HEK293 (cell line): Measurements from ENCODE around the gene ATXN2.

Source experiments
- CTCF ChIA-PET: fragments of 350-600 bp; formaldehyde crosslinking; extraction: SDS; loops from one replicate; lab custom pipeline; 2021; ENCODE audit warnings: antibody characterized with exemption; lab: Yijun Ruan, JAX
- POLR2A ChIA-PET: fragments of 300-600 bp; formaldehyde crosslinking; extraction: SDS; loops from one replicate; lab custom pipeline; 2020; ENCODE audit warnings: antibody characterized with exemption, inconsistent platforms; lab: Yijun Ruan, JAX
- H3K27ac ChIP-seq: fragments of 200-500 bp; sonication (Bioruptor generic); 2 replicates; pipeline ENCODE4 v1.5.1; 2014; ENCODE audit warnings: low read depth, low read length, control low read depth, inconsistent platforms; ENCODE audit errors: extremely low read depth
- H3K36me3 ChIP-seq, 2 experiments: fragments of 200-500 bp in 1 of 2; sonication (Bioruptor generic) in 1 of 2; 1 replicate in 1 of 2; 2 replicates in 1 of 2; pipeline ENCODE4 v1.5.1; 2014 to 2017; ENCODE audit warnings: inconsistent platforms in 2 of 2, low read length in 2 of 2; ENCODE audit not compliant: control insufficient read depth in 2 of 2, insufficient read depth in 1 of 2
- H3K4me1 ChIP-seq: fragments of 200-500 bp; sonication (Bioruptor generic); 2 replicates; pipeline ENCODE4 v1.5.1; 2014; ENCODE audit warnings: mild to moderate bottlenecking, low read length, inconsistent platforms; ENCODE audit not compliant: control insufficient read depth, insufficient read depth
- H3K4me3 ChIP-seq: 2 replicates; pipeline ENCODE4 v1.5.1; 2011; ENCODE audit warnings: low read depth, mild to moderate bottlenecking, control low read depth, low read length, moderate library complexity
- H3K9me3 ChIP-seq: fragments of 200-500 bp; sonication (Bioruptor generic); 2 replicates; pipeline ENCODE4 v1.5.1; 2014; ENCODE audit warnings: low read depth, low read length, inconsistent platforms; ENCODE audit not compliant: control insufficient read depth, insufficient read depth
- EGR2 ChIP-seq: fragments of 450-650 bp; formaldehyde crosslinking; IDR thresholded peaks from 2 replicates; pipeline ENCODE4 v1.5.1; 2016; ENCODE audit warnings: low read depth, missing biosample characterization, missing genetic modification characterization
- GLI4 ChIP-seq: fragments of 450-650 bp; formaldehyde crosslinking; IDR thresholded peaks from 2 replicates; pipeline ENCODE4 v1.5.1; 2016; ENCODE audit warnings: missing biosample characterization, missing genetic modification characterization
- KLF8 ChIP-seq: fragments of 450-650 bp; formaldehyde crosslinking; IDR thresholded peaks from 2 replicates; pipeline ENCODE4 v1.5.1; 2016; ENCODE audit warnings: missing biosample characterization, missing genetic modification characterization
- ZBTB17 ChIP-seq: fragments of 450-650 bp; formaldehyde crosslinking; IDR thresholded peaks from 2 replicates; pipeline ENCODE4 v1.5.1; 2016; ENCODE audit warnings: missing biosample characterization, missing genetic modification characterization
- ZFHX2 ChIP-seq: fragments of 450-650 bp; formaldehyde crosslinking; conservative IDR thresholded peaks from 2 replicates; pipeline ENCODE4 v1.5.1; 2016; ENCODE audit warnings: missing biosample characterization, missing genetic modification characterization
- ZFP41 ChIP-seq: fragments of 450-650 bp; formaldehyde crosslinking; IDR thresholded peaks from 2 replicates; pipeline ENCODE4 v1.5.1; 2016; ENCODE audit warnings: missing biosample characterization, missing genetic modification characterization, borderline replicate concordance
- ZNF16 ChIP-seq: fragments of 450-650 bp; formaldehyde crosslinking; IDR thresholded peaks from 2 replicates; pipeline ENCODE4 v1.5.1; 2016; ENCODE audit warnings: low read depth, missing biosample characterization, missing genetic modification characterization
- ZNF311 ChIP-seq: fragments of 450-650 bp; formaldehyde crosslinking; IDR thresholded peaks from 2 replicates; pipeline ENCODE4 v1.5.1; 2017; ENCODE audit warnings: missing biosample characterization, missing genetic modification characterization, borderline replicate concordance
- ZNF341 ChIP-seq: fragments of 450-650 bp; formaldehyde crosslinking; IDR thresholded peaks from 2 replicates; pipeline ENCODE4; 2016; ENCODE audit warnings: low read depth, missing biosample characterization, missing genetic modification characterization
- ZNF530 ChIP-seq: fragments of 450-650 bp; formaldehyde crosslinking; IDR thresholded peaks from 2 replicates; pipeline ENCODE4 v1.5.1; 2016; ENCODE audit warnings: low read depth, missing biosample characterization, missing genetic modification characterization
- ZNF571 ChIP-seq: fragments of 450-650 bp; formaldehyde crosslinking; IDR thresholded peaks from 2 replicates; pipeline ENCODE4 v1.5.0; 2017; ENCODE audit warnings: missing biosample characterization, missing genetic modification characterization
- ZNF626 ChIP-seq: fragments of 450-650 bp; sonication (Bioruptor Pico); formaldehyde crosslinking; IDR thresholded peaks from 2 replicates; pipeline ENCODE4 v1.5.1; 2018; ENCODE audit warnings: missing biosample characterization, missing genetic modification characterization, inconsistent platforms
- ZNF654 ChIP-seq: fragments of 450-650 bp; formaldehyde crosslinking; IDR thresholded peaks from 2 replicates; pipeline ENCODE4 v1.5.1; 2016; ENCODE audit warnings: low read depth, missing biosample characterization, missing genetic modification characterization
- ZNF768 ChIP-seq: fragments of 450-650 bp; formaldehyde crosslinking; IDR thresholded peaks from 2 replicates; pipeline ENCODE4 v1.5.1; 2018; ENCODE audit warnings: missing biosample characterization, mild to moderate bottlenecking, missing genetic modification characterization
- ZNF792 ChIP-seq: fragments of 450-650 bp; formaldehyde crosslinking; IDR thresholded peaks from 2 replicates; pipeline ENCODE4 v1.5.1; 2016; ENCODE audit warnings: missing biosample characterization, missing genetic modification characterization
- TF ChIP-seq, protein P1 (sequence below): fragments of 450-650 bp; formaldehyde crosslinking; IDR thresholded peaks from 2 replicates; pipeline ENCODE4 v1.5.1; 2016; ENCODE audit warnings: missing biosample characterization, missing genetic modification characterization
- TF ChIP-seq, protein P2 (sequence below): fragments of 450-650 bp; formaldehyde crosslinking; IDR thresholded peaks from 2 replicates; pipeline ENCODE4 v1.5.1; 2017; ENCODE audit warnings: missing biosample characterization, mild to moderate bottlenecking, missing genetic modification characterization, moderate library complexity

ATXN2 gene

DNA sequence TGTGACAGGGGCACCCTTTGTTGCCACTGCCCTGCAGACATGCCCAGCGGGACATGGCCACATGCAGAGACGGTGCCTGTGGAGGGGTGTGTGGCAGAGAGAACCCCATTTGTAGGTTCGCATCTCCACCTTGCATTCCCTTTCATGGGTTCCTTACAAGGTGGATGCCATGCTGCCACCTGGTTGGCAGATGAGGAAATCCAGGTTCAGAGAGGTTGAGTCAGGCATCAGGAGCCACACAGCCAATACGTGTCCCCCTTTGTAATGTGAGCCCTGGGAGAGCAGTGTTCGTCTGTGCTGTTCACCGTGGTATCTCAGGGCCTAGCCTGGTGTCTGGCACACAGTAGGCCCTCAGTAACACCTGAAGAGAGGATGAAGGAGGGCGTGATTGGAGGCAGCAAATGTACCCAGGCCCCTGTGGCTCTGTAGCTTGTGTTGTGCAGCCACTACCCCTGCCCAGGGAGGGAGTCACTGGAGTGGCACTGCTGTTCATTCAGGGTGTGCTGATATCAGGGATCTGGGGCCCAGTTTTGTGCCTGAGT lies 184.3 kb downstream of the ATXN2 start:
- ChIA-PET POLR2A (no interaction called here), CTCF (no interaction called here)
- Histone ChIP-seq H3K36me3 (peaks cover 0 to 9% of the 10 kb centered on the region in 2 experiments; a peak in 2 of 3 replicates), H3K9me3 (no peaks in the 10 kb centered on the region), H3K4me1 (0 out of 2 replicates have a peak, but pooled peaks cover 4% of the 10 kb centered on the region)
- TF ChIP-seq GLI4 (tag by site-specific recombination) (no peak), ZNF311 (tag by site-specific recombination) (no peak), KLF8 (no peak), ZNF341 (tag by site-specific recombination) (peak; percentile 15; the same call in 1 of the 2 replicates), ZNF530 (tag by site-specific recombination) (no peak), ZNF626 (tag by site-specific recombination) (no peak), ZNF768 (tag by site-specific recombination) (0 out of 2 replicates have a peak, but pooled peaks have one; percentile 76), ZBTB17 (no peak)
- TF ChIP-seq, protein P1, sequence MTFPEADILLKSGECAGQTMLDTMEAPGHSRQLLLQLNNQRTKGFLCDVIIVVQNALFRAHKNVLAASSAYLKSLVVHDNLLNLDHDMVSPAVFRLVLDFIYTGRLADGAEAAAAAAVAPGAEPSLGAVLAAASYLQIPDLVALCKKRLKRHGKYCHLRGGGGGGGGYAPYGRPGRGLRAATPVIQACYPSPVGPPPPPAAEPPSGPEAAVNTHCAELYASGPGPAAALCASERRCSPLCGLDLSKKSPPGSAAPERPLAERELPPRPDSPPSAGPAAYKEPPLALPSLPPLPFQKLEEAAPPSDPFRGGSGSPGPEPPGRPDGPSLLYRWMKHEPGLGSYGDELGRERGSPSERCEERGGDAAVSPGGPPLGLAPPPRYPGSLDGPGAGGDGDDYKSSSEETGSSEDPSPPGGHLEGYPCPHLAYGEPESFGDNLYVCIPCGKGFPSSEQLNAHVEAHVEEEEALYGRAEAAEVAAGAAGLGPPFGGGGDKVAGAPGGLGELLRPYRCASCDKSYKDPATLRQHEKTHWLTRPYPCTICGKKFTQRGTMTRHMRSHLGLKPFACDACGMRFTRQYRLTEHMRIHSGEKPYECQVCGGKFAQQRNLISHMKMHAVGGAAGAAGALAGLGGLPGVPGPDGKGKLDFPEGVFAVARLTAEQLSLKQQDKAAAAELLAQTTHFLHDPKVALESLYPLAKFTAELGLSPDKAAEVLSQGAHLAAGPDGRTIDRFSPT (tag by site-specific recombination), result peak; percentile 17; the same call in 1 of the 2 replicates
- TF ChIP-seq, all 188 proteins: peak for 3
- H3K4me3 ChIP-seq, result no peak overlapping the region
- no peak overlapping the region for H3K27ac ChIP-seq

- ChIA-PET POLR2A (interaction anchor here (0.6 kb wide), 1 partner anchor 66 kb away, joined by 13 read pairs; no protein-coding TSS in a partner anchor), CTCF (interaction anchor here (1.4 to 4.5 kb wide), 2 partner anchors 17 to 38 kb away, joined by 6 to 24 read pairs; no protein-coding TSS in a partner anchor)
- Histone ChIP-seq H3K4me3 (no peak overlapping the region), H3K9me3 (no peaks in the 10 kb centered on the region), H3K4me1 (0 out of 2 replicates have a peak, but pooled peaks cover 4% of the 10 kb centered on the region), H3K36me3 (no peaks in the 10 kb centered on the region), H3K27ac (no peak overlapping the region)
- no peak for TF ChIP-seq ZFP41 (tag by site-specific recombination)
- TF ChIP-seq, protein P2, sequence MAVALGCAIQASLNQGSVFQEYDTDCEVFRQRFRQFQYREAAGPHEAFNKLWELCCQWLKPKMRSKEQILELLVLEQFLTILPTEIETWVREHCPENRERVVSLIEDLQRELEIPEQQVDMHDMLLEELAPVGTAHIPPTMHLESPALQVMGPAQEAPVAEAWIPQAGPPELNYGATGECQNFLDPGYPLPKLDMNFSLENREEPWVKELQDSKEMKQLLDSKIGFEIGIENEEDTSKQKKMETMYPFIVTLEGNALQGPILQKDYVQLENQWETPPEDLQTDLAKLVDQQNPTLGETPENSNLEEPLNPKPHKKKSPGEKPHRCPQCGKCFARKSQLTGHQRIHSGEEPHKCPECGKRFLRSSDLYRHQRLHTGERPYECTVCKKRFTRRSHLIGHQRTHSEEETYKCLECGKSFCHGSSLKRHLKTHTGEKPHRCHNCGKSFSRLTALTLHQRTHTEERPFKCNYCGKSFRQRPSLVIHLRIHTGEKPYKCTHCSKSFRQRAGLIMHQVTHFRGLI (tag by site-specific recombination), result 0 out of 2 replicates have a peak, but pooled peaks have one; percentile 46
- peak; percentile 68 for TF ChIP-seq ZFHX2 (tag by site-specific recombination)
- TF ChIP-seq EGR2 (tag by site-specific recombination), result peak; percentile 71
- TF ChIP-seq, protein P1 (tag by site-specific recombination), result 0 out of 2 replicates have a peak, but pooled peaks have one; percentile 8
- 0 out of 2 replicates have a peak, but pooled peaks have one; percentile 66 for TF ChIP-seq ZNF792 (tag by site-specific recombination)
- TF ChIP-seq ZNF16 (tag by site-specific recombination), result no peak
- no peak for TF ChIP-seq ZNF571
- no peak for TF ChIP-seq ZNF654
Observed at GRCh38 chr12:111413442-111414086, 185.6 kb downstream of the ATXN2 start.
